Adrenal gland (tissue), 12 donors: ENCODE measurements around the gene CAD. TPM values are rescaled to one million over a fixed set of nuclear protein-coding genes. Genes with fewer than 3 reads are reported as not detected.
A peak's percentile ranks its signal among the peaks of the same experiment; 100 is the strongest.

Source experiments
- DNase-seq, 7 donors: peaks; one replicate each; pipeline ENCODE4 v3.0.0-alpha.2; 2019 to 2020
- H3K27ac ChIP-seq, 5 donors: fragments of 200-600 bp; sonication (generic) in 4 of 5; 1 replicate in 3 of 5; 2 replicates in 2 of 5; pipeline versions ENCODE4 v1.5.1 to v1.8.0; 2016 to 2020; ENCODE audit warnings: mild to moderate bottlenecking in 1 of 5
- H3K27me3 ChIP-seq: fragments of 200-600 bp; 2 replicates; pipeline ENCODE4 v1.8.0; 2021
- H3K36me3 ChIP-seq, 2 donors: fragments of 200-600 bp; replicated peaks in 1 of 2; 1 replicate in 1 of 2; 2 replicates in 1 of 2; pipeline versions ENCODE4 v1.5.1 to v1.8.0; 2018 to 2022
- H3K4me1 ChIP-seq, 2 donors: fragments of 200-600 bp; replicated peaks in 1 of 2; 1 replicate in 1 of 2; 2 replicates in 1 of 2; pipeline versions ENCODE4 v1.5.1 to v1.8.0; 2018 to 2021
- H3K4me3 ChIP-seq, 4 donors: fragments of 200-600 bp; sonication (generic) in 3 of 4; one replicate each; pipeline ENCODE4 v1.5.1; 2016 to 2018
- H3K9me3 ChIP-seq, 3 donors: fragments of 200-600 bp; sonication (generic) in 1 of 3; replicated peaks in 1 of 3; 1 replicate in 2 of 3; 2 replicates in 1 of 3; pipeline versions ENCODE4 v1.5.1 to v1.8.0; 2016 to 2021
- CTCF ChIP-seq, 6 experiments: fragments of 450-650 bp in 4 of 6; fragments of 200-600 bp in 2 of 6; sonication (generic) in 1 of 6; IDR thresholded peaks; 1 replicate in 5 of 6; 2 replicates in 1 of 6; pipeline versions ENCODE4 v1.5.1 to v1.8.0; 2016 to 2021; ENCODE audit warnings: antibody characterized with exemption in 6 of 6, mild to moderate bottlenecking in 2 of 6, moderate library complexity in 1 of 6
- POLR2A ChIP-seq, 2 donors: fragments of 450-650 bp; IDR thresholded peaks; one replicate each; pipeline ENCODE4 v1.6.1; 2017; ENCODE audit warnings: antibody characterized with exemption in 2 of 2, mild to moderate bottlenecking in 2 of 2, moderate library complexity in 1 of 2
- whole genome bisulfite sequencing, 4 donors: extraction: QIAGEN DNeasy Blood & Tissue Kit in 2 of 4; methylation state at CpG; one replicate each; pipeline versions ENCODE4 v1.1.5 to v1.1.7; 2013 to 2017; 5-methylcytosine and 5-hydroxymethylcytosine counted together
- intact Hi-C, 2 donors: fragments of 100-400 bp; cut with DNase I; formaldehyde crosslinking; loops; one replicate each; pipeline versions ENCODE4 v1.14.1 to v1.15.0; 2022 to 2023
- polyA plus RNA-seq, 3 donors: library from polyadenylated mRNA; stranded (reverse); fragments of 200-250 nt in 2 of 3; fragments of 350-450 nt in 1 of 3; fragmentation: Illumina TruSeq in 1 of 3; extraction: RNeasy Lipid Tissue Mini Kit (QIAGEN cat#74804) in 1 of 3; gene quantifications; one replicate each; pipeline ENCODE4 v1.2.3, GENCODE V29; 2013 to 2014
- total RNA-seq, 9 donors: library from RNA; depleted of rRNA in 4 of 9; stranded (reverse); fragments of >200 nt in 4 of 9; fragments of 120-200 nt in 1 of 9; fragmentation: NEBNext Ultra II Directional in 1 of 9; extraction: Animal tissue kit (Norgen Biotek cat#: 25700) in 1 of 9; gene quantifications; one replicate each; pipeline versions ENCODE4 v1.1.0 to v1.2.4, GENCODE V29; 2013 to 2023
- donor health status: healthy with polysubstance abuse.
- donor health status: Bipolar disorder and iron deficiency.
- donor health status: DM: yes; HTN: yes; CAD: no.
- donor health status: DM: no; HTN: no; CAD: no.
- donor health status: DM: no; HTN: no; CAD: no.
- donor health status: DM: yes; HTN: yes; CAD: no.

The CAD gene
- total and polyA plus RNA-seq, 12 donors: 8.9 to 70.5 (median 18.4) TPM

GRCh38 chr2:27261926-27262298, 44.7 kb downstream of the CAD start:
- TF ChIP-seq POLR2A (IDR thresholded peaks at IDR 0.05) (no peak), CTCF (IDR thresholded peaks at IDR 0.05) (no peak)
- Histone ChIP-seq H3K27ac (no peak overlapping the region), H3K4me1 (peaks cover 23 to 37% of the 10 kb centered on the region in 2 donors), H3K4me3 (peak overlapping the region in 2 of 4 donors; percentile 20 to 67), H3K27me3 (peaks cover 7% of the 10 kb centered on the region), H3K36me3 (no peaks in the 10 kb centered on the region), H3K9me3 (no peaks in the 10 kb centered on the region)
- no peak for DNase-seq
- WGBS, 4 donors: 3 to 8% (median 5%) methylated on average over 16 to 40 of the region's 40 CpGs
- intact Hi-C loops: no loop called here

- intact Hi-C loops: no loop called here
Observed at GRCh38 chr2:27262379-27263286, 45.5 kb downstream of the CAD start, which contains the start of gene SLC30A3. TSS of gene SLC30A3 (minus strand) at chr2:27263047. CDS start at chr2:27262906, 141 bp downstream.

GRCh38 chr2:27263287-27264252, 46.4 kb downstream of the CAD start:
- intact Hi-C loops: no loop called here
- H3K36me3 ChIP-seq: no peaks in the 10 kb centered on the region
- 2 to 7% (median 2%) methylated on average over 31 to 46 of the region's 46 CpGs for WGBS, 4 donors
- H3K27ac ChIP-seq: no peak overlapping the region
- TF ChIP-seq CTCF (IDR thresholded peaks at IDR 0.05): no peak
- no peak for TF ChIP-seq POLR2A (IDR thresholded peaks at IDR 0.05)
- peak overlapping the region in 2 of 4 donors; percentile 20 to 67 for H3K4me3 ChIP-seq
- H3K4me1 ChIP-seq: peaks cover 23 to 37% of the 10 kb centered on the region in 2 donors
- DNase-seq: no peak
- no peaks in the 10 kb centered on the region for H3K9me3 ChIP-seq
- peaks cover 7% of the 10 kb centered on the region for H3K27me3 ChIP-seq

More at GRCh38 chr2:27262379-27263286, 45.5 kb downstream of the CAD start, which contains the start of gene SLC30A3:
- peaks cover 7% of the 10 kb centered on the region for H3K27me3 ChIP-seq
- H3K27ac ChIP-seq: no peak within 1 kb of the TSS
- no peaks in the 10 kb centered on the region for H3K9me3 ChIP-seq
- peak within 1 kb of the TSS in 2 of 4 donors; percentile 20 to 67 for H3K4me3 ChIP-seq
- DNase-seq: peak; percentile 45 to 71 (median 63)
- H3K4me1 ChIP-seq: peaks cover 23 to 37% of the 10 kb centered on the region in 2 donors
- 0 to 6% (median 1%) methylated on average over 9 to 96 of the region's 96 CpGs for WGBS, 4 donors
- H3K36me3 ChIP-seq: no peaks in the 10 kb centered on the region
- TF ChIP-seq POLR2A (IDR thresholded peaks at IDR 0.05): no peak
- no peak for TF ChIP-seq CTCF (IDR thresholded peaks at IDR 0.05)
